Measurements from ENCODE around the gene DCTN2. TPM values are rescaled to one million over a fixed set of nuclear protein-coding genes. Genes with fewer than 3 reads are reported as not detected.
"Not testable (repeated sequence)": the region's sequence is repeated elsewhere in the genome, so short reads cannot be mapped to it uniquely, and the experiment has no call there.

The DCTN2 gene
- total RNA-seq, 2 donors from 2014 or later = 94.9 to 99.0 TPM

- H3K27ac Mint-ChIP-seq = no peak overlapping the region
- H3K4me1 Mint-ChIP-seq (ENCODE audit: low read depth) = peaks cover 41% of the 10 kb centered on the region
- peaks cover 6 to 17% of the 10 kb centered on the region in 2 donors for H3K36me3 Mint-ChIP-seq (ENCODE audit: insufficient read depth in 2 of 2)
- peak overlapping the region; percentile 94 to 97 for H3K4me3 Mint-ChIP-seq
- no peak for DNase-seq
- no peak for ATAC-seq (replicated peaks in 1 of 2)
- no peaks in the 10 kb centered on the region for H3K27me3 Mint-ChIP-seq (ENCODE audit: low read depth)
- no peaks in the 10 kb centered on the region for H3K9me3 Mint-ChIP-seq
Observed at GRCh38 chr12:57524814-57525614, 22.0 kb downstream of the DCTN2 start.

- ATAC-seq (replicated peaks in 1 of 2) = no peak
- peaks cover 46% of the 10 kb centered on the region for H3K4me1 Mint-ChIP-seq (ENCODE audit: low read depth)
- peak overlapping the region; percentile 94 to 97 for H3K4me3 Mint-ChIP-seq
- no peaks in the 10 kb centered on the region for H3K9me3 Mint-ChIP-seq
- peaks cover 9 to 19% of the 10 kb centered on the region in 2 donors for H3K36me3 Mint-ChIP-seq (ENCODE audit: insufficient read depth in 2 of 2)
- H3K27me3 Mint-ChIP-seq (ENCODE audit: low read depth) = no peaks in the 10 kb centered on the region
- H3K27ac Mint-ChIP-seq = peak overlapping the region; percentile 92
- peak in 1 of 2 donors; percentile 24 for DNase-seq
Observed at GRCh38 chr12:57523706-57524614, 23.0 kb downstream of the DCTN2 start.

GRCh38 chr12:57522887-57523705, 23.9 kb downstream of the DCTN2 start:
- no peak for ATAC-seq (replicated peaks in 1 of 2)
- H3K27ac Mint-ChIP-seq = peak overlapping the region; percentile 92
- peak in 1 of 2 donors; percentile 37 for DNase-seq
- peaks cover 14 to 24% of the 10 kb centered on the region in 2 donors for H3K36me3 Mint-ChIP-seq (ENCODE audit: insufficient read depth in 2 of 2)
- H3K4me1 Mint-ChIP-seq (ENCODE audit: low read depth) = peaks cover 55% of the 10 kb centered on the region
- H3K4me3 Mint-ChIP-seq = peak overlapping the region; percentile 94 to 97
- no peaks in the 10 kb centered on the region for H3K9me3 Mint-ChIP-seq
- no peaks in the 10 kb centered on the region for H3K27me3 Mint-ChIP-seq (ENCODE audit: low read depth)

DNA sequence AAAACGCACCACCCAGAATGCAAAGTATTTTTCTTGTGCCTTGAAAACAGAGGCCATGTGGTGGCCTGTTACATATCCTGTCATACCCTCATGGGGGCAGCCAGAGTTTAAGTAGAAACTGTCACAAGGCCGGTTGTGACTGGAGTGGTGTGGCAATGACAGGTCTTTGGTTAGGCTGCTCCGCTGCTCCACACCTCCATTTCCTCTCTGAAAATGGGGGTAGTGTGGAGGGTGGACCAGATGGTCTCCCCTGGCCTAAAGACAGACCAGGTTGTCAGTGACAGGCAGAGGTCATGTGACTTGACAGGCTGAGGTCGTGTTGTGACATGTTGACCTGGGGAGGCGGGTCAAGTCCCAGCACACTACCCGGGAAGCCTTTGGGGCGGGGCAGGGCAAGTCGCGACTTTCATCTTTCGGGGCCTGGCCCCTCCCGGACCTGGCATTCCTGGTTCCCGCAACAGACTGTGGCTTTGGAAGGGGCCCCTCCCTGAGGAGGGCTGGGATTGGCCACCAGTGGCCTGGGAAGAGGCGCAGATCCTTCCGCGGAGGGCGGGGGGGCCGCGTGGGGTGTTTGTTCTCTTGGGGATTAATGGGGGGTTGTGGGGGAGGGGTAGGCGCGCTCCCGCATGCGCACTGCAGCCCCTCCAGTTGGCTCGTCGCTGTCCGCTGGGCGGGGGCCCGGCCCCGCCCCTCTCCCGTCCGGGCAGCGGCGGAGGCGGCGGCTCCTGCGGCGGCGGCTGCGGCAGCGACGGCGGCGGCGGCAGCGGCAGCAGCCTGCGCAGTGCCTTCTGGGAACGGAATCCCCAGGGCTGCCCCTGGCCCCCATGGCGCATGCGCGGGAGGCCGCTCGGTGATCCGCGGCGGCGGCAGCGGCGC, 24.7 kb downstream of the DCTN2 start, which contains the start of gene MBD6:
Gene MBD6 (plus strand): TSS at position 814 of the 876 bp plus-strand sequence. CDS start 1,480 bp downstream, outside the sequence.
- H3K27me3 Mint-ChIP-seq (ENCODE audit: low read depth) = no peaks in the 10 kb centered on the region
- H3K4me1 Mint-ChIP-seq (ENCODE audit: low read depth) = peaks cover 63% of the 10 kb centered on the region
- H3K36me3 Mint-ChIP-seq (ENCODE audit: insufficient read depth in 2 of 2) = peaks cover 14 to 32% of the 10 kb centered on the region in 2 donors
- H3K27ac Mint-ChIP-seq = peak within 1 kb of the TSS; percentile 99
- peak within 1 kb of the TSS; percentile 94 to 98 for H3K4me3 Mint-ChIP-seq
- no peaks in the 10 kb centered on the region for H3K9me3 Mint-ChIP-seq
- ATAC-seq (replicated peaks in 1 of 2) (peak; percentile 62 to 66), DNase-seq (peak; percentile 94 to 96)

- H3K27ac Mint-ChIP-seq = peak overlapping the region; percentile 99
Observed at GRCh38 chr12:57521525-57522010, 25.4 kb downstream of the DCTN2 start.

GRCh38 chr12:57520053-57520818, 26.8 kb downstream of the DCTN2 start, which contains the start of gene DDIT3:
TSS of gene DDIT3 (minus strand) at chr12:57520514. CDS start at chr12:57517406, 3,108 bp downstream.
- Mint-ChIP-seq H3K36me3 (ENCODE audit: insufficient read depth in 2 of 2) (peaks cover 19 to 45% of the 10 kb centered on the region in 2 donors), H3K27me3 (ENCODE audit: low read depth) (no peaks in the 10 kb centered on the region), H3K27ac (peak within 1 kb of the TSS; percentile 99), H3K4me1 (ENCODE audit: low read depth) (peaks cover 60% of the 10 kb centered on the region), H3K9me3 (no peaks in the 10 kb centered on the region), H3K4me3 (peak within 1 kb of the TSS; percentile 89 to 98)
- peak; percentile 69 for ATAC-seq (replicated peaks in 1 of 2)
- DNase-seq = peak; percentile 100

More at GRCh38 chr12:57521525-57522010, 25.4 kb downstream of the DCTN2 start:
- DNase-seq = peak; percentile 14 to 34
- no peak for ATAC-seq (replicated peaks in 1 of 2)
- Mint-ChIP-seq H3K4me1 (ENCODE audit: low read depth) (peaks cover 63% of the 10 kb centered on the region), H3K9me3 (no peaks in the 10 kb centered on the region), H3K4me3 (peak overlapping the region; percentile 89 to 98), H3K27me3 (ENCODE audit: low read depth) (no peaks in the 10 kb centered on the region), H3K36me3 (ENCODE audit: insufficient read depth in 2 of 2) (peaks cover 17 to 36% of the 10 kb centered on the region in 2 donors)

DNA sequence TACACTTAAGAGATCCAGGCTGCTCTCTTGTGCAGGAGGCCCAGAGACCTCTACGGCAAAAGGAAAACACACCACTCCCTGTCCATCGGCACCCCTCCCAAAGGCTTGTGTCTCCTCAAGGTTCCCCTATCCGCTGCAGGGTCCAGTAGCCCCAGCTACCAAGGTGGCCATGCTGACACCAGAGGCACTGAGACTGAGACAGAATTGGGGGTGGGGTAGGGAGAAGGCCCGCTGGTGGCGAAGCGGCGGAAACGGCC, 27.3 kb downstream of the DCTN2 start:
- DNase-seq = peak in 1 of 2 donors; percentile 63
- ATAC-seq (replicated peaks in 1 of 2) = peak; percentile 0 to 3
- Mint-ChIP-seq H3K27me3 (ENCODE audit: low read depth) (no peaks in the 10 kb centered on the region), H3K36me3 (ENCODE audit: insufficient read depth in 2 of 2) (peaks cover 22 to 43% of the 10 kb centered on the region in 2 donors), H3K4me3 (peak overlapping the region; percentile 89 to 98), H3K9me3 (no peaks in the 10 kb centered on the region), H3K4me1 (ENCODE audit: low read depth) (peaks cover 54% of the 10 kb centered on the region), H3K27ac (peak overlapping the region; percentile 99)

- ATAC-seq (replicated peaks in 1 of 2) (no peak), DNase-seq (peak; percentile 35 to 49)
- peak overlapping the region; percentile 99 for H3K27ac Mint-ChIP-seq
- H3K9me3 Mint-ChIP-seq = no peaks in the 10 kb centered on the region
- H3K4me1 Mint-ChIP-seq (ENCODE audit: low read depth) = peaks cover 49% of the 10 kb centered on the region
- peaks cover 22 to 41% of the 10 kb centered on the region in 2 donors for H3K36me3 Mint-ChIP-seq (ENCODE audit: insufficient read depth in 2 of 2)
- H3K4me3 Mint-ChIP-seq = peak overlapping the region; percentile 89 to 98
- H3K27me3 Mint-ChIP-seq (ENCODE audit: low read depth) = no peaks in the 10 kb centered on the region
Observed at GRCh38 chr12:57518920-57519795, 27.8 kb downstream of the DCTN2 start.

- ATAC-seq (replicated peaks in 1 of 2) = no peak
- peaks cover 22 to 41% of the 10 kb centered on the region in 2 donors for H3K36me3 Mint-ChIP-seq (ENCODE audit: insufficient read depth in 2 of 2)
Observed at GRCh38 chr12:57518176-57518919, 28.6 kb downstream of the DCTN2 start.

GRCh38 chr12:57517718-57518117, 29.3 kb downstream of the DCTN2 start:
- Mint-ChIP-seq H3K4me3 (peak overlapping the region in 1 of 2 donors; percentile 98), H3K4me1 (ENCODE audit: low read depth) (peaks cover 38% of the 10 kb centered on the region), H3K36me3 (ENCODE audit: insufficient read depth in 2 of 2) (peaks cover 22 to 47% of the 10 kb centered on the region in 2 donors), H3K27ac (peak overlapping the region; percentile 99)
- not testable (repeated sequence) for H3K9me3 Mint-ChIP-seq; H3K27me3 Mint-ChIP-seq (ENCODE audit: low read depth); DNase-seq; ATAC-seq (replicated peaks in 1 of 2)

More at GRCh38 chr12:57518176-57518919, 28.6 kb downstream of the DCTN2 start:
- DNase-seq = no peak
- Mint-ChIP-seq H3K27ac (peak overlapping the region; percentile 99), H3K9me3 (no peaks in the 10 kb centered on the region), H3K4me1 (ENCODE audit: low read depth) (peaks cover 41% of the 10 kb centered on the region), H3K27me3 (ENCODE audit: low read depth) (no peaks in the 10 kb centered on the region), H3K4me3 (peak overlapping the region; percentile 89 to 98)
